Measurements from ENCODE around the gene ACTN1.

ACTN1 gene

GRCh38 chr14:68899033-68899603, 80.0 kb downstream of the ACTN1 start:
- H3K4me3 ChIP-seq (ENCODE audit: low read length), result no peak overlapping the region
- DNase-seq (ENCODE audit: low read depth, low spot score), result no peak

GRCh38 chr14:68898248-68899032, 80.7 kb downstream of the ACTN1 start:
- DNase-seq (ENCODE audit: low read depth, low spot score), result no peak
- H3K4me3 ChIP-seq (ENCODE audit: low read length), result no peak overlapping the region

GRCh38 chr14:68897559-68898155, 81.4 kb downstream of the ACTN1 start:
- DNase-seq (ENCODE audit: low read depth, low spot score), result no peak
- no peak overlapping the region for H3K4me3 ChIP-seq (ENCODE audit: low read length)

GRCh38 chr14:68896132-68896531, 83.0 kb downstream of the ACTN1 start:
- no peak overlapping the region for H3K4me3 ChIP-seq (ENCODE audit: low read length)
- no peak for DNase-seq (ENCODE audit: low read depth, low spot score)

GRCh38 chr14:68894802-68895703, 84.0 kb downstream of the ACTN1 start:
- no peak for DNase-seq (ENCODE audit: low read depth, low spot score)

GRCh38 chr14:68894123-68894522, 85.0 kb downstream of the ACTN1 start:
- no peak overlapping the region for H3K4me3 ChIP-seq (ENCODE audit: low read length)
- no peak for DNase-seq (ENCODE audit: low read depth, low spot score)

More at GRCh38 chr14:68894802-68895703, 84.0 kb downstream of the ACTN1 start:
- no peak overlapping the region for H3K4me3 ChIP-seq (ENCODE audit: low read length)

- no peak overlapping the region for H3K4me3 ChIP-seq (ENCODE audit: low read length)
- DNase-seq (ENCODE audit: low read depth, low spot score), result no peak
Measured at GRCh38 chr14:68893566-68893965, 85.5 kb downstream of the ACTN1 start.

GRCh38 chr14:68892961-68893360, 86.1 kb downstream of the ACTN1 start:
- no peak overlapping the region for H3K4me3 ChIP-seq (ENCODE audit: low read length)
- DNase-seq (ENCODE audit: low read depth, low spot score), result no peak

- no peak for DNase-seq (ENCODE audit: low read depth, low spot score)
- no peak overlapping the region for H3K4me3 ChIP-seq (ENCODE audit: low read length)
Measured at GRCh38 chr14:68891851-68892660, 87.0 kb downstream of the ACTN1 start.

GRCh38 chr14:68890173-68890931, 88.8 kb downstream of the ACTN1 start:
- DNase-seq (ENCODE audit: low read depth, low spot score), result no peak

GRCh38 chr14:68888883-68889282, 90.2 kb downstream of the ACTN1 start:
- no peak overlapping the region for H3K4me3 ChIP-seq (ENCODE audit: low read length)
- DNase-seq (ENCODE audit: low read depth, low spot score), result no peak

More at GRCh38 chr14:68890173-68890931, 88.8 kb downstream of the ACTN1 start:
- H3K4me3 ChIP-seq (ENCODE audit: low read length), result no peak overlapping the region

- no peak overlapping the region for H3K4me3 ChIP-seq (ENCODE audit: low read length)
- no peak for DNase-seq (ENCODE audit: low read depth, low spot score)
Measured at GRCh38 chr14:68888025-68888850, 90.9 kb downstream of the ACTN1 start.

- no peak overlapping the region for H3K4me3 ChIP-seq (ENCODE audit: low read length)
- no peak for DNase-seq (ENCODE audit: low read depth, low spot score)
Measured at GRCh38 chr14:68886109-68886434, 93.0 kb downstream of the ACTN1 start.

GRCh38 chr14:68885226-68886108, 93.6 kb downstream of the ACTN1 start:
- DNase-seq (ENCODE audit: low read depth, low spot score), result no peak
- H3K4me3 ChIP-seq (ENCODE audit: low read length), result no peak overlapping the region

GRCh38 chr14:68884031-68885030, 94.8 kb downstream of the ACTN1 start:
- no peak for DNase-seq (ENCODE audit: low read depth, low spot score)
- no peak overlapping the region for H3K4me3 ChIP-seq (ENCODE audit: low read length)

All from Jurkat, Clone E6-1 (cell line).